ENCODE results near the gene SLC4A4. TPM values are rescaled to one million over a fixed set of nuclear protein-coding genes. Genes with fewer than 3 reads are reported as not detected.

Gene SLC4A4
- total RNA-seq, 1 donor from 2014 or later, result 0.32 TPM

DNA sequence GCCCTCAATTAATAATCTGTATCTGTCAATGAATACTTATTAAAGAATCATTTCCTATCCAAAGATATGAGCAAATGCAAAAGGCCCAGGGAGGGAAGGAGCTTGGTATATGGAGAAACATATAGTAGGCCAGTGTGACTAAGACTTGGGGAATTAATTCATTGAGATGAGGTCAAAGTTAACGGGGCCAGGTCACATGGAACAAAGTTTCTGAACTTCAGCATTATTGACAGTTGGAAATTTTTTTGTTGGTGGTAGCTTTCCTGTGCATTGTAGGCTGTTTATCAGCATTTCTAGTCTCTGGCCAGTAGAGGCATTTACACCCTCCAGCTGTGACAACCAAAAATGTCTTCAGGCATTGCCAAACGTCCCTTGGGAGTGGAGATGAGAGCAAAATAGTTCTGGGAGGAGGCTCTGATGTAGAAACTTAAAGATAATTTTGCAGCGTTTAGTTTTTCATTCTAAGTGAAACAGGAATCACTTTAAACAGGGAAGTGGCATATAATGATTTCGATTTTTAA is 202.0 kb downstream of the SLC4A4 start:
- H3K36me3 ChIP-seq, result no peaks in the 10 kb centered on the region
- H3K9me3 ChIP-seq, result no peaks in the 10 kb centered on the region
- DNase-seq (ENCODE audit: low spot score in 2 of 2), result no peak
- no peaks in the 10 kb centered on the region for H3K4me1 ChIP-seq
- intact Hi-C loops (cut with DNase I), result no loop called here
- H3K27me3 ChIP-seq, result no peaks in the 10 kb centered on the region
- no peak overlapping the region for H3K4me3 ChIP-seq
- H3K27ac ChIP-seq, result no peak overlapping the region
- TF ChIP-seq, protein P1, sequence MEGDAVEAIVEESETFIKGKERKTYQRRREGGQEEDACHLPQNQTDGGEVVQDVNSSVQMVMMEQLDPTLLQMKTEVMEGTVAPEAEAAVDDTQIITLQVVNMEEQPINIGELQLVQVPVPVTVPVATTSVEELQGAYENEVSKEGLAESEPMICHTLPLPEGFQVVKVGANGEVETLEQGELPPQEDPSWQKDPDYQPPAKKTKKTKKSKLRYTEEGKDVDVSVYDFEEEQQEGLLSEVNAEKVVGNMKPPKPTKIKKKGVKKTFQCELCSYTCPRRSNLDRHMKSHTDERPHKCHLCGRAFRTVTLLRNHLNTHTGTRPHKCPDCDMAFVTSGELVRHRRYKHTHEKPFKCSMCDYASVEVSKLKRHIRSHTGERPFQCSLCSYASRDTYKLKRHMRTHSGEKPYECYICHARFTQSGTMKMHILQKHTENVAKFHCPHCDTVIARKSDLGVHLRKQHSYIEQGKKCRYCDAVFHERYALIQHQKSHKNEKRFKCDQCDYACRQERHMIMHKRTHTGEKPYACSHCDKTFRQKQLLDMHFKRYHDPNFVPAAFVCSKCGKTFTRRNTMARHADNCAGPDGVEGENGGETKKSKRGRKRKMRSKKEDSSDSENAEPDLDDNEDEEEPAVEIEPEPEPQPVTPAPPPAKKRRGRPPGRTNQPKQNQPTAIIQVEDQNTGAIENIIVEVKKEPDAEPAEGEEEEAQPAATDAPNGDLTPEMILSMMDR (IDR thresholded peaks at IDR 0.05), result no peak

DNA sequence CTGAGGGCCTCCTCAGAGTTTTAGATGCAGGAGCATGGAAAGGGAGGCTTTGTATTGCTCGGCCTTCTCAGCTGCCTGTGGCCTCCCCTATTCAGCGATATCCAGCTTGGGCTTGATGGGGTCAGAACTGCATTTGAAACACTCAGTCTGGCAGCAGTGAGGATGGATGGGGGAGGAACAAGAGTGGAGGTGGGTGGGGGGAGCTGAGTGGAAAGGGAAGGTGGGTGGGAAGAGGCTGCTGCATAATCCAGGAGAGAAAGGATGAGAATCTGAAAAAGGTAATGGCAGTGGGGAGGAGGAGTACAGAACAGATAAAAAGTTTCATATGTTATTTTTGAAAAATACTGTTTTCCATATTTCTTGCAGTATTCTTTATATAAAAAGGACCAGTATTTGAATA is 202.7 kb downstream of the SLC4A4 start:
- no peak overlapping the region for H3K27ac ChIP-seq
- H3K4me3 ChIP-seq, result no peak overlapping the region
- intact Hi-C loops (cut with DNase I), result no loop called here
- no peaks in the 10 kb centered on the region for H3K36me3 ChIP-seq
- TF ChIP-seq, protein P1 (IDR thresholded peaks at IDR 0.05), result no peak
- DNase-seq (ENCODE audit: low spot score in 2 of 2), result no peak
- H3K9me3 ChIP-seq, result no peaks in the 10 kb centered on the region
- H3K27me3 ChIP-seq, result no peaks in the 10 kb centered on the region
- H3K4me1 ChIP-seq, result no peaks in the 10 kb centered on the region

DNA sequence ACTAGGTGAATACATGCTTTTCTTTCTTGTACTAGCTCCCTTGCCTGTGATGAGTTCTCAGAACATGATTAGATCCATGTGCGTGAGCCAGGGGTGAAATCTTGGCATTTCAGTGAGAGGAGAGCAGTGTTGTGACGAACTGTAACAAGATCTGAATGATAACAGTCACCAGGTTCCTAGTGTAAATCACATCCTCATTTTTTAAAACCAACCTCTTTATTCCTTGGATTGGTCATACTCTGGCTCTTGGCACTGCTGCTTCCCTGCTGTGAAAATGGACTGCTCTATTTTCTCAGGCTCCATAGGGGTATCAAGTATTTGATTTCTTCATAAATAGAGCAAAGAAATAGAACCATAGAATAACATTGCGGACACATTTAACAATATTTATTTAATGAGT is 206.3 kb downstream of the SLC4A4 start:
- Histone ChIP-seq H3K36me3 (no peaks in the 10 kb centered on the region), H3K27ac (no peak overlapping the region), H3K27me3 (no peaks in the 10 kb centered on the region), H3K4me3 (no peak overlapping the region), H3K9me3 (no peaks in the 10 kb centered on the region), H3K4me1 (no peaks in the 10 kb centered on the region)
- TF ChIP-seq, protein P1 (IDR thresholded peaks at IDR 0.05), result no peak
- DNase-seq (ENCODE audit: low spot score in 2 of 2), result no peak
- intact Hi-C loops (cut with DNase I), result no loop called here

GRCh38 chr4:71549516-71550160 is 210.8 kb downstream of the SLC4A4 start:
- no peaks in the 10 kb centered on the region for H3K9me3 ChIP-seq
- TF ChIP-seq, protein P1 (IDR thresholded peaks at IDR 0.05), result no peak
- no peak overlapping the region for H3K4me3 ChIP-seq
- intact Hi-C loops (cut with DNase I), result loop anchor here (5.0 to 10.0 kb wide), 2 partner anchors 317 to 475 kb away; no protein-coding TSS in a partner anchor
- H3K36me3 ChIP-seq, result no peaks in the 10 kb centered on the region
- H3K27me3 ChIP-seq, result no peaks in the 10 kb centered on the region
- no peak for DNase-seq (ENCODE audit: low spot score in 2 of 2)
- H3K4me1 ChIP-seq, result no peaks in the 10 kb centered on the region
- no peak overlapping the region for H3K27ac ChIP-seq

GRCh38 chr4:71550220-71551165 is 211.7 kb downstream of the SLC4A4 start:
- no peak for DNase-seq (ENCODE audit: low spot score in 2 of 2)
- H3K9me3 ChIP-seq, result no peaks in the 10 kb centered on the region
- no peaks in the 10 kb centered on the region for H3K4me1 ChIP-seq
- no peaks in the 10 kb centered on the region for H3K27me3 ChIP-seq
- TF ChIP-seq, protein P1 (IDR thresholded peaks at IDR 0.05), result no peak
- intact Hi-C loops (cut with DNase I), result loop anchor here (5.0 to 10.0 kb wide), 2 partner anchors 318 to 476 kb away; no protein-coding TSS in a partner anchor
- H3K4me3 ChIP-seq, result no peak overlapping the region
- no peak overlapping the region for H3K27ac ChIP-seq
- H3K36me3 ChIP-seq, result no peaks in the 10 kb centered on the region

All from ascending aorta (tissue), 2 donors.